Fibroblast of the aortic adventitia (primary cell): Measurements from ENCODE around the gene TRIM51G. TPM values are rescaled to one million over a fixed set of nuclear protein-coding genes. Genes with fewer than 3 reads are reported as not detected.
"Not testable (repeated sequence)": the region's sequence is repeated elsewhere in the genome, so short reads cannot be mapped to it uniquely, and the experiment has no call there.

Experiments used
- DNase-seq: peaks from one replicate; pipeline ENCODE4 v3.0.0-alpha.2; 2010; ENCODE audit warnings: low read depth
- H3K4me3 ChIP-seq: 2 replicates; pipeline ENCODE4 v1.5.1; 2011; ENCODE audit warnings: low read depth, mild to moderate bottlenecking, control low read depth, low read length, moderate library complexity
- total RNA-seq: library from RNA; depleted of rRNA; stranded (reverse); fragments of >200 nt; gene quantifications from 2 replicates; pipeline ENCODE4 v1.2.3, GENCODE V29; 2012; ENCODE audit warnings: low replicate concordance

TRIM51G gene
- not detected in 2 replicates for total RNA-seq

- DNase-seq, H3K4me3 ChIP-seq: not testable (repeated sequence)
Measured at GRCh38 chr11:48983785-48984184, at the start of gene TRIM51G. TSS of gene TRIM51G (minus strand) at chr11:48983885. CDS start at chr11:48981695, 2,190 bp downstream.

- not testable (repeated sequence) for H3K4me3 ChIP-seq, DNase-seq
Measured at GRCh38 chr11:49028523-49028922, 44.8 kb upstream of the TRIM51G start, which contains the start of gene TRIM49B. TSS of gene TRIM49B (plus strand) at chr11:49028823. CDS start at chr11:49031600, 2,777 bp downstream.

- DNase-seq, H3K4me3 ChIP-seq: not testable (repeated sequence)
Measured at GRCh38 chr11:48968592-48968991, 15.1 kb downstream of the TRIM51G start.

GRCh38 chr11:48955315-48956049, 28.2 kb downstream of the TRIM51G start:
- not testable (repeated sequence) for H3K4me3 ChIP-seq

GRCh38 chr11:48945796-48946195, 37.9 kb downstream of the TRIM51G start:
- H3K4me3 ChIP-seq, DNase-seq: not testable (repeated sequence)

More at GRCh38 chr11:48955315-48956049, 28.2 kb downstream of the TRIM51G start:
- DNase-seq, result not testable (repeated sequence)

Other genes starting within 250 kb of the TRIM51G start
- gene TRIM49B, start 44.9 kb upstream of the TRIM51G start, total RNA-seq, result not detected in 2 replicates
- not detected in 2 replicates for gene TRIM64C, start 75.2 kb upstream of the TRIM51G start, total RNA-seq
- not detected in 2 replicates for gene FOLH1, start 224.7 kb upstream of the TRIM51G start, total RNA-seq